Activated CD4-positive, alpha-beta T cell treated with anti-CD3 and anti-CD28 coated beads for 4 hours (primary cell): Measurements from ENCODE around the gene SH3RF1.

Experiments
- DNase-seq, 2 donors: peaks; one replicate each; pipeline ENCODE4 v3.0.0-alpha.2; 2020

SH3RF1 gene

GRCh38 chr4:169158046-169158445, 112.7 kb downstream of the SH3RF1 start:
- no peak for DNase-seq

GRCh38 chr4:169156392-169156791, 114.4 kb downstream of the SH3RF1 start:
- DNase-seq: no peak

GRCh38 chr4:169154121-169154520, 116.6 kb downstream of the SH3RF1 start:
- DNase-seq: no peak

- DNase-seq: no peak
These were observed 117.2 kb downstream of the SH3RF1 start for GRCh38 chr4:169153481-169154087.

- DNase-seq: no peak
These were observed 117.9 kb downstream of the SH3RF1 start for GRCh38 chr4:169152899-169153298.

- DNase-seq: no peak
These were observed 118.7 kb downstream of the SH3RF1 start for GRCh38 chr4:169152098-169152497.

GRCh38 chr4:169151671-169152070, 119.1 kb downstream of the SH3RF1 start:
- no peak for DNase-seq

GRCh38 chr4:169150806-169151205, 120.0 kb downstream of the SH3RF1 start:
- no peak for DNase-seq

GRCh38 chr4:169148885-169149284, 121.9 kb downstream of the SH3RF1 start:
- no peak for DNase-seq

GRCh38 chr4:169147191-169147590, 123.6 kb downstream of the SH3RF1 start:
- no peak for DNase-seq

- no peak for DNase-seq
These were observed 126.6 kb downstream of the SH3RF1 start for GRCh38 chr4:169144061-169144600.

- DNase-seq: no peak
These were observed 127.4 kb downstream of the SH3RF1 start for GRCh38 chr4:169143335-169143734.

- DNase-seq: no peak
These were observed 127.8 kb downstream of the SH3RF1 start for GRCh38 chr4:169142906-169143305.

- DNase-seq: no peak
These were observed 128.4 kb downstream of the SH3RF1 start for GRCh38 chr4:169142391-169142790.

- no peak for DNase-seq
These were observed 131.7 kb downstream of the SH3RF1 start for GRCh38 chr4:169139021-169139420.

GRCh38 chr4:169137558-169137920, 133.2 kb downstream of the SH3RF1 start:
- no peak for DNase-seq

GRCh38 chr4:169136796-169137557, 133.8 kb downstream of the SH3RF1 start:
- DNase-seq: no peak

- DNase-seq: no peak
These were observed 134.4 kb downstream of the SH3RF1 start for GRCh38 chr4:169136330-169136729.

GRCh38 chr4:169135776-169136175, 135.0 kb downstream of the SH3RF1 start:
- no peak for DNase-seq

- DNase-seq: no peak
These were observed 136.8 kb downstream of the SH3RF1 start for GRCh38 chr4:169133932-169134331.

GRCh38 chr4:169132561-169133305, 138.0 kb downstream of the SH3RF1 start:
- no peak for DNase-seq

- no peak for DNase-seq
These were observed 139.1 kb downstream of the SH3RF1 start for GRCh38 chr4:169131556-169132208.

- no peak for DNase-seq
These were observed 141.9 kb downstream of the SH3RF1 start for GRCh38 chr4:169128902-169129301.
